K562 (cell line): Measurements from ENCODE around the gene C3orf85. TPM values are rescaled to one million over a fixed set of nuclear protein-coding genes. Genes with fewer than 3 reads are reported as not detected.

Experiments used
- ATF1 ChIP-seq, 2 experiments: fragments of 450-650 bp in 1 of 2; IDR thresholded peaks; 2 replicates each; pipeline ENCODE4 v1.6.1; 2016; ENCODE audit warnings: missing compliant biosample characterization in 1 of 2, missing genetic modification characterization in 1 of 2
- CBX1 ChIP-seq: sonication (generic); IDR thresholded peaks from 2 replicates; pipeline ENCODE4 v1.6.1; 2016; ENCODE audit warnings: antibody characterized with exemption, low read depth, mild to moderate bottlenecking
- CCNT2 ChIP-seq: IDR thresholded peaks from 2 replicates; pipeline ENCODE4 v1.6.1; 2011; ENCODE audit warnings: borderline replicate concordance, low read depth, mild to moderate bottlenecking, moderate library complexity, mixed read lengths, low read length; ENCODE audit not compliant: insufficient read length; ENCODE audit errors: extremely low read depth
- CHD2 ChIP-seq: IDR thresholded peaks from 2 replicates; pipeline ENCODE4 v1.6.1; 2011; ENCODE audit warnings: low read depth, low read length
- CTCFL ChIP-seq: IDR thresholded peaks from 2 replicates; pipeline ENCODE4 v1.6.1; 2011; ENCODE audit warnings: borderline replicate concordance, low read depth, mild to moderate bottlenecking, moderate library complexity, low read length; ENCODE audit not compliant: insufficient read depth, poor library complexity, severe bottlenecking
- CXXC5 ChIP-seq: fragments of 250-450 bp; sonication (Bioruptor Pico); IDR thresholded peaks from 2 replicates; pipeline ENCODE4 v1.8.0; 2022; ENCODE audit warnings: inconsistent platforms, mild to moderate bottlenecking, moderate library complexity
- DIDO1 ChIP-seq: fragments of 450-650 bp; IDR thresholded peaks from 2 replicates; pipeline ENCODE4 v1.6.1; 2016; ENCODE audit warnings: low read depth, missing biosample characterization, missing genetic modification characterization
- GMEB1 ChIP-seq: fragments of 250-450 bp; sonication (Bioruptor Pico); IDR thresholded peaks from 2 replicates; pipeline ENCODE4 v1.4.0; 2020; ENCODE audit warnings: mild to moderate bottlenecking
- GTF2E2 ChIP-seq: fragments of 200-800 bp; sonication (Bioruptor generic); IDR thresholded peaks from 2 replicates; pipeline ENCODE4 v1.6.1; 2016; ENCODE audit warnings: missing genetic modification characterization, missing compliant biosample characterization
- HMG20A ChIP-seq: fragments of 450-650 bp; formaldehyde crosslinking; conservative IDR thresholded peaks from 2 replicates; pipeline ENCODE4 v1.4.0; 2020; ENCODE audit warnings: mild to moderate bottlenecking, mixed read lengths
- HMGN3 ChIP-seq: IDR thresholded peaks from 2 replicates; pipeline ENCODE4 v1.6.1; 2011; ENCODE audit warnings: borderline replicate concordance, low read depth, mild to moderate bottlenecking, mixed read lengths, low read length; ENCODE audit not compliant: insufficient read length; ENCODE audit errors: extremely low read depth
- HNRNPL ChIP-seq: fragments of 200-400 bp; formaldehyde crosslinking; IDR thresholded peaks from 2 replicates; pipeline ENCODE4 v1.6.1; 2017; ENCODE audit warnings: low read depth, mild to moderate bottlenecking, low read length
- L3MBTL2 ChIP-seq: fragments of 450-650 bp; IDR thresholded peaks from 2 replicates; pipeline ENCODE4 v1.6.1; 2016; ENCODE audit warnings: mild to moderate bottlenecking, moderate library complexity
- LARP7 ChIP-seq: fragments of 450-650 bp; IDR thresholded peaks from 2 replicates; pipeline ENCODE4 v1.6.1; 2016
- MAX ChIP-seq: sonication (generic); formaldehyde crosslinking; IDR thresholded peaks from 2 replicates; pipeline ENCODE4 v1.9.0; 2022; ENCODE audit warnings: mild to moderate bottlenecking, missing genetic modification reagents
- MED1 ChIP-seq: sonication (generic); formaldehyde crosslinking; IDR thresholded peaks from 2 replicates; pipeline ENCODE4 v1.8.1; 2023; ENCODE audit warnings: missing genetic modification reagents, borderline replicate concordance
- MEIS2 ChIP-seq: fragments of 450-650 bp; IDR thresholded peaks from 2 replicates; pipeline ENCODE4 v1.6.1; 2014; ENCODE audit warnings: mild to moderate bottlenecking; ENCODE audit not compliant: partially characterized antibody
- NFIX ChIP-seq: fragments of 250-450 bp; sonication (Bioruptor Pico); IDR thresholded peaks from 2 replicates; pipeline ENCODE4 v1.4.0; 2020; ENCODE audit warnings: low read depth, mild to moderate bottlenecking, moderate library complexity
- PYGO2 ChIP-seq: fragments of 450-650 bp; IDR thresholded peaks from 2 replicates; pipeline ENCODE4 v1.6.1; 2016; ENCODE audit warnings: mild to moderate bottlenecking, missing genetic modification characterization, moderate library complexity, missing compliant biosample characterization
- RAD21 ChIP-seq, 2 experiments: fragments of 250-450 bp in 1 of 2; fragments of 450-650 bp in 1 of 2; sonication (Bioruptor Pico) in 1 of 2; formaldehyde crosslinking in 1 of 2; IDR thresholded peaks in 1 of 2; conservative IDR thresholded peaks in 1 of 2; 2 replicates each; pipeline versions ENCODE4 v1.4.0 to v1.8.0; 2020 to 2022; ENCODE audit warnings: mild to moderate bottlenecking in 2 of 2, moderate library complexity in 1 of 2
- XRCC5 ChIP-seq: fragments of 200-400 bp; formaldehyde crosslinking; IDR thresholded peaks from 2 replicates; pipeline ENCODE4 v1.6.1; 2017; ENCODE audit warnings: low read depth, mild to moderate bottlenecking, low read length
- ZBTB2 ChIP-seq: fragments of 450-650 bp; IDR thresholded peaks from 2 replicates; pipeline ENCODE4 v1.6.1; 2016; ENCODE audit warnings: antibody characterized with exemption
- ZNF77 ChIP-seq: fragments of 250-450 bp; sonication (Bioruptor Pico); IDR thresholded peaks from 2 replicates; pipeline ENCODE4 v1.5.0; 2020
- ZNF785 ChIP-seq: fragments of 250-450 bp; sonication (Bioruptor Pico); IDR thresholded peaks from 2 replicates; pipeline ENCODE4 v1.4.0; 2020; ENCODE audit warnings: mild to moderate bottlenecking
- ZZZ3 ChIP-seq: fragments of 450-650 bp; IDR thresholded peaks from 2 replicates; pipeline ENCODE4 v1.6.1; 2016; ENCODE audit warnings: antibody characterized with exemption, mild to moderate bottlenecking, moderate library complexity
- polyA plus RNA-seq, 8 experiments: library from polyadenylated mRNA; depleted of rRNA in 4 of 8; stranded (reverse) in 5 of 8; unstranded in 3 of 8; fragments of >200 nt; fragmentation: Nextera tagmentation in 2 of 8; fragmentation: Illumina TruSeq in 1 of 8; extraction: Ambion mirVana in 2 of 8; extraction: Trizol in 1 of 8; gene quantifications; 2 replicates each; pipeline versions ENCODE4 v1.2.1 to v1.2.3, GENCODE V29; 2011 to 2014; ENCODE audit warnings: inconsistent platforms in 1 of 8, missing spikeins in 1 of 8
- total RNA-seq, 7 experiments: library from RNA; depleted of rRNA in 6 of 7; stranded (reverse); fragments of >200 nt in 6 of 7; fragmentation: Illumina TruSeq in 2 of 7; extraction: Trizol in 2 of 7; gene quantifications; 2 replicates each; pipeline versions ENCODE4 v1.2.1 to v1.2.3, GENCODE V29; 2011 to 2021; ENCODE audit warnings: low replicate concordance in 1 of 7

Gene C3orf85
- total and polyA plus RNA-seq, 9 of the 15 experiments (the other 6 are each of a cell fraction or from before 2014, with no cell fraction given), result not detected

GRCh38 chr3:109117939-109118338 lies 18.6 kb upstream of the C3orf85 start, which contains the start of gene MORC1 (continued):
- TF ChIP-seq ZBTB2 (0 out of 2 replicates have a peak, but pooled peaks have one; percentile 23), CTCFL (peak; percentile 55), GMEB1 (CRISPR knock-in tag) (no peak), ZZZ3 (no peak), MED1 (CRISPR knock-in tag) (no peak), CCNT2 (no peak), HMGN3 (no peak), RAD21 (CRISPR knock-in tag; conservative IDR thresholded peaks at IDR 0.05 in 1 of 2, IDR thresholded peaks at IDR 0.05 in 1 of 2) (0 out of 4 replicates have a peak, but pooled peaks of 1 of the 2 experiments have one; percentile 12), MAX (CRISPR knock-in tag) (no peak; the same call in 1 of the 2 replicates), HNRNPL (no peak), PYGO2 (tag) (no peak), CXXC5 (peak; percentile 77), CHD2 (peak; percentile 79), HMG20A (no peak), ATF1 (CRISPR knock-in tag; IDR thresholded peaks at IDR 0.05) (no peak), ATF1 (tag; IDR thresholded peaks at IDR 0.05) (peak; percentile 67; the same call in 1 of the 2 replicates), NFIX (no peak), XRCC5 (no peak), LARP7 (no peak), ZNF77 (CRISPR knock-in tag) (no peak), L3MBTL2 (peak; percentile 49; the same call in 1 of the 2 replicates), GTF2E2 (tag) (no peak), CBX1 (peak; percentile 58; the same call in 1 of the 2 replicates), DIDO1 (peak; percentile 44; the same call in 1 of the 2 replicates), MEIS2 (no peak), ZNF785 (no peak)
